Measurements from ENCODE around the gene CASZ1.

- TF ChIP-seq, protein P1, sequence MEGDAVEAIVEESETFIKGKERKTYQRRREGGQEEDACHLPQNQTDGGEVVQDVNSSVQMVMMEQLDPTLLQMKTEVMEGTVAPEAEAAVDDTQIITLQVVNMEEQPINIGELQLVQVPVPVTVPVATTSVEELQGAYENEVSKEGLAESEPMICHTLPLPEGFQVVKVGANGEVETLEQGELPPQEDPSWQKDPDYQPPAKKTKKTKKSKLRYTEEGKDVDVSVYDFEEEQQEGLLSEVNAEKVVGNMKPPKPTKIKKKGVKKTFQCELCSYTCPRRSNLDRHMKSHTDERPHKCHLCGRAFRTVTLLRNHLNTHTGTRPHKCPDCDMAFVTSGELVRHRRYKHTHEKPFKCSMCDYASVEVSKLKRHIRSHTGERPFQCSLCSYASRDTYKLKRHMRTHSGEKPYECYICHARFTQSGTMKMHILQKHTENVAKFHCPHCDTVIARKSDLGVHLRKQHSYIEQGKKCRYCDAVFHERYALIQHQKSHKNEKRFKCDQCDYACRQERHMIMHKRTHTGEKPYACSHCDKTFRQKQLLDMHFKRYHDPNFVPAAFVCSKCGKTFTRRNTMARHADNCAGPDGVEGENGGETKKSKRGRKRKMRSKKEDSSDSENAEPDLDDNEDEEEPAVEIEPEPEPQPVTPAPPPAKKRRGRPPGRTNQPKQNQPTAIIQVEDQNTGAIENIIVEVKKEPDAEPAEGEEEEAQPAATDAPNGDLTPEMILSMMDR (IDR thresholded peaks at IDR 0.05) = no peak
- TF ChIP-seq POLR2A (IDR thresholded peaks at IDR 0.05) = no peak
Observed at GRCh38 chr1:10626791-10627410, 169.5 kb downstream of the CASZ1 start.

Data from lower leg skin (tissue), 3 donors.